ENCODE results near the gene CXCL13. TPM values are rescaled to one million over a fixed set of nuclear protein-coding genes. Genes with fewer than 3 reads are reported as not detected.

CXCL13 gene
- polyA plus RNA-seq, 2 of the 4 experiments (the other 2 are of a cell fraction), result not detected

GRCh38 chr4:77593993-77594392 lies 11.6 kb upstream of the CXCL13 start:
- TF ChIP-seq MYC (IDR thresholded peaks at IDR 0.05; ENCODE audit: borderline replicate concordance, low read length) (no peak), CBX8 (IDR thresholded peaks at IDR 0.05) (no peak), EP300 (IDR thresholded peaks at IDR 0.05) (no peak), HOXB13 (CRISPR knock-in tag; IDR thresholded peaks at IDR 0.05; ENCODE audit: low read depth) (no peak), FOSL2 (IDR thresholded peaks at IDR 0.05) (no peak), FOSL2 (CRISPR knock-in tag; IDR thresholded peaks at IDR 0.05) (no peak), PHF8 (IDR thresholded peaks at IDR 0.05; ENCODE audit: borderline replicate concordance, low read depth) (no peak), KDM5A (IDR thresholded peaks at IDR 0.05) (no peak), CEBPB (IDR thresholded peaks at IDR 0.05) (no peak), RARB (CRISPR knock-in tag; IDR thresholded peaks at IDR 0.05) (no peak), TFCP2L1 (CRISPR knock-in tag; IDR thresholded peaks at IDR 0.05) (no peak), ZSCAN20 (CRISPR knock-in tag; IDR thresholded peaks at IDR 0.05) (no peak), KDM1A (IDR thresholded peaks at IDR 0.05; ENCODE audit: low read depth) (no peak), EHF (CRISPR knock-in tag; IDR thresholded peaks at IDR 0.05) (no peak), REST (IDR thresholded peaks at IDR 0.05) (no peak), CBX2 (IDR thresholded peaks at IDR 0.05; ENCODE audit: borderline replicate concordance, low read depth) (no peak), GATA3 (IDR thresholded peaks at IDR 0.05; ENCODE audit: borderline replicate concordance) (no peak)
- TF ChIP-seq, protein P1, sequence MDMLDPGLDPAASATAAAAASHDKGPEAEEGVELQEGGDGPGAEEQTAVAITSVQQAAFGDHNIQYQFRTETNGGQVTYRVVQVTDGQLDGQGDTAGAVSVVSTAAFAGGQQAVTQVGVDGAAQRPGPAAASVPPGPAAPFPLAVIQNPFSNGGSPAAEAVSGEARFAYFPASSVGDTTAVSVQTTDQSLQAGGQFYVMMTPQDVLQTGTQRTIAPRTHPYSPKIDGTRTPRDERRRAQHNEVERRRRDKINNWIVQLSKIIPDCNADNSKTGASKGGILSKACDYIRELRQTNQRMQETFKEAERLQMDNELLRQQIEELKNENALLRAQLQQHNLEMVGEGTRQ (IDR thresholded peaks at IDR 0.05), result no peak
- ChIA-PET CTCF (interaction anchor here (0.9 kb wide), 1 partner anchor 209 kb away, joined by 4 read pairs; no protein-coding TSS in a partner anchor), POLR2A (no interaction called here)
- FAIRE-seq (no peak), DNase-seq (ENCODE audit: low read depth in 1 of 2, low spot score in 1 of 2) (no peak), ATAC-seq (no peak)
- no peak overlapping the region for H3K27ac ChIP-seq
- no peak overlapping the region for H3K4me3 ChIP-seq
- no peaks in the 10 kb centered on the region for H3K4me1 ChIP-seq
- WGBS (ENCODE audit: missing lambda C conversion rate), result 32% methylated on average over 2 of the region's 2 CpGs
- no peak overlapping the region for H3K4me2 ChIP-seq
- no peaks in the 10 kb centered on the region for H3K9me3 ChIP-seq

DNA sequence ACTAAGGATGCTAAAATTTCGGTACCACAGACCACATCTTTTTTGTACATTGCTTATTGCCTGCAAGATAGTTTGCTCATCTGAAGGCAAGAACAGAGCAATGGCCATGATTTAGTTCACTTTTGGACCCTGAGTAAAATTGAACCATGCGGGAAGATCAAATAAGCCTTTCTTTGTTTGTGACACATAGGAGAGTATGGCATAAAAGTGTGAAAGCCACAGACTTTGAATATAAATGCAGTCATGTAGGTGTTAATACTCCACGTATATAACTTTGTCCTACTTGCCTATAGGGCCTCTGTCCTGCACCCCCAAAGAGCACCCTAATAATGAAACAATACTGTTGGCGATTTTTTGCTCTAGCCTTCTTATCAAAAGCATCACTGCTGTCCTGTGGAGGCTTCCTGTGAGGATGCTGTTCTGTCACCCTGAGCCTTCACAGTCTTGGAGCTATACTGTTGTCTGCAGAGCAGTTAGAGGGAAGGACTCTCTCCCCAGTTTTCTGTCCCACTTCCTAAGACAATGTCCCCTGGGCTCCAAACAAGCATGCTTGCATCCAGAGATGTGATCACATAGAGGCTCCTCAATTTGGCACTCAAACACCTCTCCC lies 10.2 kb upstream of the CXCL13 start:
- H3K4me2 ChIP-seq, result no peak overlapping the region
- TF ChIP-seq, protein P2, sequence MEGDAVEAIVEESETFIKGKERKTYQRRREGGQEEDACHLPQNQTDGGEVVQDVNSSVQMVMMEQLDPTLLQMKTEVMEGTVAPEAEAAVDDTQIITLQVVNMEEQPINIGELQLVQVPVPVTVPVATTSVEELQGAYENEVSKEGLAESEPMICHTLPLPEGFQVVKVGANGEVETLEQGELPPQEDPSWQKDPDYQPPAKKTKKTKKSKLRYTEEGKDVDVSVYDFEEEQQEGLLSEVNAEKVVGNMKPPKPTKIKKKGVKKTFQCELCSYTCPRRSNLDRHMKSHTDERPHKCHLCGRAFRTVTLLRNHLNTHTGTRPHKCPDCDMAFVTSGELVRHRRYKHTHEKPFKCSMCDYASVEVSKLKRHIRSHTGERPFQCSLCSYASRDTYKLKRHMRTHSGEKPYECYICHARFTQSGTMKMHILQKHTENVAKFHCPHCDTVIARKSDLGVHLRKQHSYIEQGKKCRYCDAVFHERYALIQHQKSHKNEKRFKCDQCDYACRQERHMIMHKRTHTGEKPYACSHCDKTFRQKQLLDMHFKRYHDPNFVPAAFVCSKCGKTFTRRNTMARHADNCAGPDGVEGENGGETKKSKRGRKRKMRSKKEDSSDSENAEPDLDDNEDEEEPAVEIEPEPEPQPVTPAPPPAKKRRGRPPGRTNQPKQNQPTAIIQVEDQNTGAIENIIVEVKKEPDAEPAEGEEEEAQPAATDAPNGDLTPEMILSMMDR (IDR thresholded peaks at IDR 0.05), result no peak
- TF ChIP-seq ELK1 (IDR thresholded peaks at IDR 0.05; ENCODE audit: low read depth, low read length) (no peak), RFX5 (IDR thresholded peaks at IDR 0.05) (no peak), MAFK (IDR thresholded peaks at IDR 0.05; ENCODE audit: partially characterized antibody) (no peak), BCL3 (IDR thresholded peaks at IDR 0.05) (no peak)
- 40% methylated on average over 4 of the region's 4 CpGs for WGBS (ENCODE audit: missing lambda C conversion rate)
- no peaks in the 10 kb centered on the region for H3K4me1 ChIP-seq
- H3K4me3 ChIP-seq, result no peak overlapping the region
- ChIA-PET POLR2A (no interaction called here), CTCF (no interaction called here)
- ATAC-seq (no peak), DNase-seq (ENCODE audit: low read depth in 1 of 2, low spot score in 1 of 2) (no peak), FAIRE-seq (no peak)
- no peaks in the 10 kb centered on the region for H3K9me3 ChIP-seq
- H3K27ac ChIP-seq, result no peak overlapping the region

Data from A549 (cell line).